Esophagus mucosa (tissue), 1 donor: Measurements from ENCODE around the gene EVX1. TPM values are rescaled to one million over a fixed set of nuclear protein-coding genes. Genes with fewer than 3 reads are reported as not detected.

ENCODE experiments used
- ATAC-seq: fragments of 200-7000 bp; cut with Tn5 transposase; one replicate; pipeline ENCODE4 v1.9.1; 2020
- total RNA-seq: library from RNA; stranded (reverse); gene quantifications from one replicate; pipeline ENCODE4 v1.2.4, GENCODE V29; 2023
- donor health status: DM: yes; HTN: yes; CAD: no.

Gene EVX1
- total RNA-seq, 1 donor from 2014 or later = not detected

DNA sequence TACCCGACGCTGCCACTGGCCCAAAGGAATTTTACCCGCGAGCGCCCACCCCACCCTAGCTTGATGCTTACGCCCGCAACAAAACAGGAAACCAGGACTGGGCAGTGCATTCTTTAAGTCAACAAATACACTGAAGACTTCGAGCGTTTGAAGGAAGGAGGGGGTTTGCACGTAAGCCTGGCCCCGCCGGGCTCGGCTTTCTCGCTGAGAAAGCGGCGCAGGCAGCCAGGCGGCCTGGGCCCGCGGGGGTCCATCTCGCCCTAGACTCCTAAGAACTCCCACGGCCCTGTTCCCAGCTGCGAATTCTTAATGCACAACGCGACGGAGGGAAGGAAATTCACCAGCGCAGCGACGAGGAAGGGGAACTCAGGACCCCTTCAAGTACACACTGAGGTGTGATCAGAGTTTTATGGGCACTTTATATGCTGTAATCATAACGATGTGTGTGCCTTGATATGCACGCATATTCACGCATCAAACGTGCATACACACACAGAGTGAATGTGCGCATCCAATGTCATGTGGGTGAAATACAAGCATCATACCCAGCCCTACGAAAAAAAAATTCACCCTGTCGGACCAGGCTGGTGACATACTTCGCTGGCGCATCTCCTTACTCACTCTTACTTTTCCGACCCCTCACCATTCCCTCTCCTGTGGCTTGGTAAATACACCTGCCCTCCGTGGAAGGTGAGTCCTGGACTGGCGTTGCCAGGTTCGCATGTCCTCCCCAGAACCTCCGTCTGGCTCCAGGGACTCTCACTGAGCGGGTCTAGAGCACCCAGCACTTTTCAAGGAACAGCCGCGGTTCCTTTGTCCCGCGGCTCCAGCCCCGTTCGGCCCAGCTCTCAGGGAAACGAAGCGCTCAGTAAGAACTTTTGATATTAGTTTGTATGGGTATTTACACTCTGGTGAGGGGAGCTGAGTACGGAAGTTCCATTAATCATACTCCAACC, 37.0 kb upstream of the EVX1 start:
- no peak for ATAC-seq

DNA sequence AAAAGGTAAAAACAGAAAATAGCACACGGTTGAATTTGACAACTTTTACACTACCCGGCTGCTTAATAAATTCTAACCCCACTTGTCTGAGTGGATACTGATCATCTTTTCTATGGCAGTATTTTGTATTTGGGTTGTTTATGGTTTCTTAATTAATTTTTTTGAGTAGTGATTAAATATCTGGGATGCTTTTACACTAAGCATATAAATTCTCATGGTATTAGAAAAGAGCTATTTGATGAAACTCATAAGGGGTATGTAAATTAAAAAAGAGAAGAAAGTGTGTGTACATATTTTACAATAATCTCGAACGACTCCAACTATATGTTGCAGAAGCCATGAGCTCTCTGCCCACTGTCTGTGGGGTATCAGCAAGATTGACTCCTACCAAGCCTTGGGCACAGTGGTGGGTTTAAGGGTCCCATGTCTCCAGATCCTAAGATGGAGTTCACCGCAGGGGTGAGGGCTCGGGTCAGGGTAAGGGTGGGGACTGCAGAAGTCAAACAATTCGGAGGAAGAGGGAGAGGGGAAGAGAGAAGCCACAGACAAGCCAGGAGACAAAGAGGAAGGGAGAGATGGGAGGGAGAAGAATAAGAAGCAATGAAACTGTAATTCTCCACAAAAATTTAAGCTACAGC, 35.1 kb upstream of the EVX1 start:
- ATAC-seq = no peak

DNA sequence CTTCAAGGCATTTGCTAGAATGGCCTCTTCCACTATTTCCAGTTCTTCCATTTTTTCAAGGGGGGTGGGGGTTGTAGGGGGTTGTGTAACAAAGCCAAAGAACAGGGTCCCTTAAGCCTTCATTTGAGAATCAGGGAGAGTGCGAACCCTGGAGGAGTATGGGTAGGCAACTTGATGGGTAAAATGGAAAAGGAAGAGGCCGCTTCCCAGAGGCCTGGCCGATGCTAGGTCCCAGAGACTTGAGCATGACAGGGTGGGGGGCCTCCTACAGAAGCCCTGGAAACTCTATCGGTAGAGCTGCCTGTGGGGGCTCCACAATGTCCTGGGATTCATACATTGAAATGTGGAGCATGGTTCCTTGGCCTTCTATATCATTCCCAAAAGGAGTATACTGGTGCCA, 33.6 kb upstream of the EVX1 start:
- ATAC-seq = no peak

DNA sequence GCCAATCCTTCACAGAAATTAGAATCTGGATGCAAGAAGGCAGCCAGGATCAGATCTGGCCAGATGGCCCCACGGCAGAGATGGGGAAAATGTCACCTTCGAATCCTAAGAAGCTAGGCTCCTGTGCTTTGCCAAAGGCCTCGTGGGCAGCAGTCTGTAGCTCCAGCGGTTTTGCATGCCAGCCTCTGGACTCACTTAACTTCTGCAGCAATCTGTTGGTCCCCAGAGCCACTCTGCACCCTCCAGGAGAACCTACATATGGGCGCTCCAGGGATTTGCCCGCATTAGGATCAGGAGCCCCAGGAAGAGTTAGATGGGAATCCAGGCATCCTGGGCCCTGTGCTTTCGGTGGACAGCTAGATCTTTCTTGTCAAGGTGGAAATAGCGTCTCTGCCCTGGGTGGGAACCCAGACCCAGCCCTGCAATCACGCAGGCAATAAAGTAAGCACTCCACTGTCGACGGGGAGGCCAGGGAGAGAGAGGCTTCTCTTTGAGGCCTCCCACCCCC, 32.6 kb upstream of the EVX1 start:
- ATAC-seq = no peak

DNA sequence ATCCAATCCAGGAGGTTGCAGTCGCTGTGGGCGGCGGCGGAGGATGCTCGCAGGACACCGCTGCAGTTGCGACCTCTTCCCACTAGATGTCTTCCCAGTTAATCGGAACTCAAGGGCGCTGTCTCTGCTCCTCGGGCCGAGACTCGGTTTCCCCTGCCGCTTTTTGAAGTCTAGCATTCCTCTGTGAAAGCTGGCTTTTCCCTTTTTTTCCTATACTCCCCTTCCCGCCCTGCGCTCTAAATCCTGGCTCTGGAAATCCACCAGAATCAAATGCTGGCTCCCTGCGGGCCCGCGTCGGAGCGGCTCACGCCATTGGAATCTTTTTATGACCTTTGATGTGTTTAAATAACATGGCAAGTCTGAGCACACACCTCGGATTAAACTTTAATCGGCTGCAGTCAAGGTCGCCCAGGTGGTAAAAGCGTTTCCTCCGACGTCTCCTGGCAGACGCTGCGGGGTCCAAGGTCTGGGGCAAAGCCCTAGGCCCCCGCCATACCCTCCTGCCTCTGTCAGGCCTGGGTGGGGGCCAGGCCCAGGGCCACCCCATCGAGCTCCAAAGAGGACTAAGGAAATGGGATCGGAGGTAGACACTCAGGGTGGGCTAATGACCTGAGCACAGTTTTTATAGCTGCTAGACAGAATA, 32.0 kb upstream of the EVX1 start:
- peak; percentile 63 for ATAC-seq

DNA sequence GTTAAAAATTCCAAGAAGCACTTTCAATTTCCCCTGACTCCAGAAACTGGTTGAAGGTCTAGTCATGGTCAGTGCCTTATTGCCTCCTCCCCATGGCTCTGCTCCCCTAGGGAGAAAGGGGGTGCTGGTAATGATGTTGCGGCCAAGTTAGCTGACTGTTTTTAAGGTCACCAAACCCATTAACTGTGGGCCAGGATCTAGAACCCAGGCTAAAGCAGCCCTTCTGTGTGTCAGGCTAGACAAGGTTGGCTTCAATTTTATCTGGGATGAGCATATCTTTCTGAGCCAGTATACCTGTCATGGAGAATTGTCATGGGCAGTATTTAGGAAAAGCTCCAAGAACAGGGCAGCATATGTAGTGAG, 31.5 kb upstream of the EVX1 start:
- no peak for ATAC-seq

- no peak for ATAC-seq
Observed at GRCh38 chr7:27211764-27212204, 30.8 kb upstream of the EVX1 start.

GRCh38 chr7:27212497-27213432, 29.8 kb upstream of the EVX1 start:
- ATAC-seq = no peak

DNA sequence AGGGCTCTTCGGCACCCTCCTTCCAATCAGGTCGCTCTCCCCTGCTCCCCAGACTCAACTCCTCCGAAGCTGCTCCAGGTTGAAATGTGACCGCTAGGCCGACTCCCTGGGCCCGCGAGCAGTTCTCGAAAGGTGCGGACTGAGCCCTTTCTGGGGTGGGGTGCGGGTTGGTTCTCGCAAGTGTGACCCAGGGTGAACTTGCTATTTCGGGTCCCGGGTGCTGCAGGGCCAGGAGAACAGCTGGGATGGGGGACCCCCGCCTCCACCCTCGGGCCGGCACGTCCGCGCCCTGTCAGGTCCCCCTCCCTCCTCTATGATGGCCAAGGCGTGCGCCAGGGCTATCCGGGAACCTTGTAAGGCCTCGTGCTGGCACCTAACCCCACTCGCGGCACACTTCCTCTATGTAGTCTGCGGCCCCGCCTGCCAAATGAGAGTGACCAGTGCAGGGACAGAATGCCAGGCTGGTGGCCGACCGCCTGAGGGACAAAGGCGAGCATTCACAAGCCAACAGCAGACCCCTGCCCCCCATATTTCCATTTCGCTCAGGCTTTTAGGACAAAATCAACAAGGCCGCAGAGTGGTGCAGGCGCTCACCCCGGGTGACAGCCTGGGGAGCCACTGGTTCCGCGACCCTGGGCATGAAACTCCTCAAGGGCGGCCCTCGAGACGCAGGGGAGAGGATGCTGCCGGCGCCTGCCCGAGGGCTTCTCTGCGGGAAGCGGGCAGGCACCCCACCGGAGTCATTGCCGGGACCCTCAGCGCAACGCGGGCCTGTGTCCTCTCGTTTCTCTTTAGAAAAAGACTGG, 29.0 kb upstream of the EVX1 start:
- ATAC-seq = no peak

DNA sequence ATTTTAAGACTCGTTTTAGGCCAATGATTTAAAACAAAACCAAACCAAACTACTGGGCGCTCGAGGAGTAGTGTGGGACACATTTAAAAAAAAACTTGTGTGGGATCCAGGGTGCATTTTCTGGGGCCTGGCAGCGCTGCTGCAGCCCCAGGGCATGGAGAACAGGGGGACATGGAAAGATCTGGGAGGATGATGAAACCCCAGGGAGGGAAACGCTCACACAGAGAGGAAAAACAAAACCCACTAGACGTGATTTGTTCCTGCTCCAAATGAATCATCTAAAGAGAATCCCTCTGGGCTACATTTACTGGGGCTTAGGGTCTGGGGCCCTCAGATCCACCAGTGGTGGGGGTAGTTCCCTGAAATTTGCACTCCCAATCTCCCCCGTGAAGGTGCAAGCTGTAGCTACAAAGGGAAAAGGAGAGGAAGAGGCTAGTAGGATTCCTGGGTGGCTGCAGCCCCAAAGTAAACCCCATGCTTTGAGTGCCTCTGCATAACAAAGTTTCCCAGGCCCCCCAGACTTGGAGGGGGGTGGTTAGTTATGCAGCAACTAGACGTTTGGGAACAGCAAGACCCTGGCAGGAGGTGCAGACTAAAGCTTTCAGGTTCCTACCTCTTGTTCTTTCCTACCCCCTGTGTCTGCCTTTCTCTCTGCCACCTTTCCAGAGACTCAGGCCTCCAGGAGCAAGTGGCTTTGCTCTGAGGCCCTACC, 28.2 kb upstream of the EVX1 start:
- no peak for ATAC-seq

DNA sequence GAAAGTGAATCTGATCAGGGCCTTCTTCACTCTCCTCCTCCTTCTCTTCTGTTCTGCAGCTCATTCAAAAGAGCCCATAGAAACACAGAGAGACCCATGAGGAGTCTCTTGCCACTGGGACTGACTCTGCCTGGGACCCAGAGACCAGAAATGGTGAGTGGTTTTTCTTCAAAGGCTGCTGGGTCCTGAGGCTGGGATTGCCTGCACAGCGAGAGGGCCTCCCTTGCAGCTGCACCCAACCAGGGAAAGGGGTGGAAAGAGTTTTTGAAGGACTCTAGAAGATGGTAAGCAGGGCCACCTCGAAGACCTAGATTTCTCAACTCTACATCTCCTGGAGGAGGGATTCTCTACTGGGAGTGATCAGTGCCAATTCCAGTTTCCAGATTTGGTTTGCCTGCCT, 27.2 kb upstream of the EVX1 start:
- no peak for ATAC-seq

DNA sequence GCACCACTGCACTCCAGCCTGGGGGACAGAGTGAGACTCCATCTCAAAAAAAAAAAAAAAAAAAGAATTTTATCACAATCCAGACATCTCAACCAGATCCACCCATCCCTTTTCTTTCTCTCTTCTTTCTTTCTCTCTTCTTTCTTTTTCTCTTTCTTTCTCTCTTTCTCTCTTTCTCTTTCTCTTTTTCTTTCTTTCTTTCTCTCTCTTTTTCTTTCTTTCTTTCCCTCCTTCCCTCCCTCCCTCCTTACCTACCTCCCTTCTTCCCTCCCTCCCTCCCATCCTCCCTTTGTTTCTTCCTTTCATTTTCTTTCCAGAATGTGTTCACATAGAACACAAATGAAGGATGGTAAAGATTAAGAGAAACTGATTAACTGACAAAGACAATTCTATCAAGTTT, 24.7 kb upstream of the EVX1 start:
- no peak for ATAC-seq

DNA sequence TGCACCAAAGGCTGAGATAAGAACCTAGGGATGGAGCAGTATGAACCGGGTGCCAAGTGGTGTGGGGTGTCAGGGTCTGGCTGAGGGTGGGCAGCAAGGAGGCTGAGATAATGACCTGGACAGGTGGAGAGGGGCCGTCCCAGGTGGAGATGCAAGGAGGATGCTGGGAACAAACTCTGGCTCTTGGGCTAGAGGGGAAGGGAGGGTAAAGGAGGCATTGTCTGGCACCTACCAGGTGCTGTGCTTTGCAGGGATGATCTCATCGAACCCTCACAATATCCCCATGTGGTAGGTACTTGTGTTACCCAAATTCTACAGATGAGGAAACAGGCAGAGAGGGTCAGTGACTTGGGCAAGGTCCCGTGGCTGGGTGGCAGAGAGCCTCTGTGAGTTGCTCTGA, 22.8 kb upstream of the EVX1 start:
- no peak for ATAC-seq

DNA sequence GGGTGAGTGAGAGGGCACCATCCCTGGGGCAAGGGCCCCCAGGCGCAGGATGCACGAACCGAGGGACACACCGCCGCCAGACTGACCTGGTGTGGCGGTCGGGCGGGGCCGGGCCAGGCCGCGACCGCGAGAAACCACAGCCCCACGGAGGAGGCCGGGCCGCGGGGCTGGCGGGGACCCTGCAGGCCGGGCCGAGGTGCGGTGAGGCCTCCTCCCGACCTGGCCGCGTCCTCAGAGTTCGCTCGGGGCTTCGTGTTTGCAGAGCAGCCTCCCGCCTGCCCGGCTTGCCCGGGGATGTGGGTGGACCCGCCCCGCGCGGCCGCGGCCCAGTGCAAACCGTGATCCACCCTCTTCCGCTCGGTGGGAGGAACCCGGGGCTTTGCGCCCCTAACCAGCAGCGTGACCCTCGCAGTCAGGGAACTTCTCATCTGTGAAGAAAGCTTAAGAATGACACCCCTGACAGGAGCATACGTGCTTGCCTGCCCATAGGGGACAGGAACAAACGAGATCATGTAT, 22.1 kb upstream of the EVX1 start:
- no peak for ATAC-seq

GRCh38 chr7:27221201-27221797, 21.3 kb upstream of the EVX1 start:
- ATAC-seq = no peak

GRCh38 chr7:27223941-27224575, 18.5 kb upstream of the EVX1 start:
- no peak for ATAC-seq

DNA sequence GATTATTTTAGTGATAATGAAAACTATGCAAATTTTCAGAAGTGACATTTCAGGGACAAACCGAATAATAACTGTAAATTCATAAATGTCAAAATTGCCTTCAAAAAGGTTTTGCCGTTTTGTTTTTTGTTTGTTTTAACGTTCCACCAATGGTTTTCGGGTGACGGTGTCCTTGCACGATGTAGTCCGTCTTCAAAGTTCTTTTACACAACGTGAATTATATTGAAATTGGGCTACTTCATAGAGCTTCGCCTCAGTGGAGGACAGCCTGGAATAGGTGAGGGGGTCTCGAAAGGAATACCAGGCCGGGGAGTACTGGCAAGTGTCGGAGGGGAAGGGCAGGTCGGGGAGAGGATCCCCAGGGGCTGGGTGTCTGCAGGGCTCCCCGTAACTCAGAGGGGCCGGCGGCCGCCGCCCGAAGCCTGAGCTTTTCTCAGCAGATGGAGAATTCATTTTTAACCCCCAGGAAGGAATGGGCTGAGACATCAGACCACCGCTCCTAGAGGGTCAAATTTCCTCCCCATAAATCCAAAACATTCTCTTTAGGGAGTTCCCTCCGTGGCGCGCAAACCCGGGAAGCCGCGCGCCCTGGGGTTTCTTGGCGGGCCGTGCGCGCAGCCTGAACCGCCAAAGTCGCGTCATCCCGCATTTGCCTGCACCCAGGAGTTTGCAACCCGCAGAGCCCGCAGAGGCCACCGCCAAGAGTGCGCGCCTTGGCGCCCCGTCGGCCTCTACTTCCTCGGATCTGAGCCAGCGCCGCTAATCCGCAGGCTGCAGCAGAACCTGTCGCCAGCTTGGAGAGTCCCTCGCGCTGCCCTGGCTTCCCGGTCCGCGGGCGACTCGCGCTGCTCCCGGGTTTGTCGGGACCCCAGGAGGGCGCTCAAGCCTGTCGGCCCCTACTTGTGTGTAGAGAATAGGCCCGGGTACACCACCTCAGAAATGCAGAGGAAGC, 17.3 kb upstream of the EVX1 start:
- ATAC-seq = no peak

GRCh38 chr7:27229448-27229847, 13.2 kb upstream of the EVX1 start:
- ATAC-seq = no peak
